KMS-11 (cell line): ENCODE data around the gene FADS2.

Source experiments
- H2AFZ ChIP-seq: fragments of 200-600 bp; sonication (generic); 2 replicates; pipeline ENCODE4 v1.6.1; 2016; ENCODE audit warnings: antibody characterized with exemption, mixed run types, low read depth
- H3K27ac ChIP-seq: fragments of 200-600 bp; sonication (generic); 2 replicates; pipeline ENCODE4 v1.6.1; 2016; ENCODE audit warnings: mild to moderate bottlenecking, mixed run types
- H3K27me3 ChIP-seq: fragments of 200-600 bp; sonication (generic); 2 replicates; pipeline ENCODE4 v1.6.1; 2017; ENCODE audit warnings: mild to moderate bottlenecking, low read depth, mixed run types, moderate library complexity; ENCODE audit not compliant: insufficient read depth
- H3K36me3 ChIP-seq: fragments of 200-600 bp; sonication (generic); 2 replicates; pipeline ENCODE4 v1.6.1; 2017; ENCODE audit warnings: mild to moderate bottlenecking, mixed run types; ENCODE audit not compliant: insufficient read depth
- H3K4me1 ChIP-seq: fragments of 200-600 bp; sonication (generic); 2 replicates; pipeline ENCODE4 v1.6.1; 2016; ENCODE audit warnings: mild to moderate bottlenecking, low read depth, mixed run types; ENCODE audit not compliant: poor library complexity, severe bottlenecking
- H3K4me2 ChIP-seq: fragments of 200-600 bp; sonication (generic); 2 replicates; pipeline ENCODE4 v1.7.0; 2016; ENCODE audit warnings: mild to moderate bottlenecking, mixed run types
- H3K4me3 ChIP-seq: fragments of 200-600 bp; sonication (generic); IDR thresholded peaks from 2 replicates; pipeline ENCODE4 v1.6.1; 2017; ENCODE audit warnings: low read depth, low read length, mixed read lengths; ENCODE audit not compliant: insufficient read depth
- H3K79me2 ChIP-seq: fragments of 200-600 bp; sonication (generic); 2 replicates; pipeline ENCODE4 v1.6.1; 2016; ENCODE audit warnings: low read depth, mixed run types; ENCODE audit not compliant: insufficient read depth
- H3K9ac ChIP-seq: fragments of 200-600 bp; sonication (generic); 2 replicates; pipeline ENCODE4 v1.6.1; 2016; ENCODE audit warnings: mild to moderate bottlenecking, mixed run types
- H4K20me1 ChIP-seq: fragments of 200-600 bp; sonication (generic); 2 replicates; pipeline ENCODE4 v1.6.1; 2016; ENCODE audit warnings: mild to moderate bottlenecking, mixed run types; ENCODE audit not compliant: insufficient read depth
- TF ChIP-seq, protein P1 (sequence below): fragments of 200-600 bp; sonication (generic); conservative IDR thresholded peaks from 2 replicates; pipeline ENCODE4 v1.6.1; 2017; ENCODE audit warnings: low read depth, mild to moderate bottlenecking, antibody characterized with exemption, low read length, moderate library complexity, mixed read lengths

The FADS2 gene

DNA sequence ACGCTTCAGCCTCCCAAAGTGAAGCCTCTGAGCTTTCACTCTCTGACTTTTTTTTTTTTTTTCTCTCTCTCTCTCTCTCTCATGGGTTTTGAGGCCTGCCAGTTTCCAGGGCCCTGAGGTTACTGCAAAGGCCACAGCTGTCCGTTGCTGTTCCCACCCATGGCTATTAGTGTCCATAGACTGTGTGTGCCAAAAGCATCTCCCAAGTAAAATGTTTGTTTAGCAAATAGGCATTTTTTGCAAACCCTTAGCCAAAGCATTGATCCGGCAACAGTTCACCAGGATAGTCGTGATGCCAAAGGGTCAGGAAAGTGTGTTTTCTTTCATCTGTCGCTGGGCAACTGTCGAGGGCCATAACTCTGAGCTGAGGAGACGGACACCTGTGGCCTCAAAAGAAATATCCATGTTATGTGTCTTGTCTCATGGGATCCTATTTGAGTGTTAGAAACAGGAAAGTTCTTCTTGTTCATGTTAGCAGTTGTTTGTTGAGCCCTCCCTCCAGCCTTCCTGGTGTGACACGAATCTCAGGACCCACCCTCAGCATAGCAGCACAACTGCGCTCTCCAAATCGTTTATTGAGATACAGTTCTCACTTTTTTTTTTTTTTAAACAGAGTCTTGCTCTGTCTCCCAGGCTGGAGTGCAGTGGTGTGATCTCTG is 18.4 kb downstream of the FADS2 start:
- TF ChIP-seq, protein P1, sequence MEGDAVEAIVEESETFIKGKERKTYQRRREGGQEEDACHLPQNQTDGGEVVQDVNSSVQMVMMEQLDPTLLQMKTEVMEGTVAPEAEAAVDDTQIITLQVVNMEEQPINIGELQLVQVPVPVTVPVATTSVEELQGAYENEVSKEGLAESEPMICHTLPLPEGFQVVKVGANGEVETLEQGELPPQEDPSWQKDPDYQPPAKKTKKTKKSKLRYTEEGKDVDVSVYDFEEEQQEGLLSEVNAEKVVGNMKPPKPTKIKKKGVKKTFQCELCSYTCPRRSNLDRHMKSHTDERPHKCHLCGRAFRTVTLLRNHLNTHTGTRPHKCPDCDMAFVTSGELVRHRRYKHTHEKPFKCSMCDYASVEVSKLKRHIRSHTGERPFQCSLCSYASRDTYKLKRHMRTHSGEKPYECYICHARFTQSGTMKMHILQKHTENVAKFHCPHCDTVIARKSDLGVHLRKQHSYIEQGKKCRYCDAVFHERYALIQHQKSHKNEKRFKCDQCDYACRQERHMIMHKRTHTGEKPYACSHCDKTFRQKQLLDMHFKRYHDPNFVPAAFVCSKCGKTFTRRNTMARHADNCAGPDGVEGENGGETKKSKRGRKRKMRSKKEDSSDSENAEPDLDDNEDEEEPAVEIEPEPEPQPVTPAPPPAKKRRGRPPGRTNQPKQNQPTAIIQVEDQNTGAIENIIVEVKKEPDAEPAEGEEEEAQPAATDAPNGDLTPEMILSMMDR, result no peak
- no peak overlapping the region for H3K27ac ChIP-seq
- H2AFZ ChIP-seq, result no peak overlapping the region
- no peaks in the 10 kb centered on the region for H3K79me2 ChIP-seq
- H3K36me3 ChIP-seq, result no peaks in the 10 kb centered on the region
- H3K9ac ChIP-seq, result no peak overlapping the region
- H4K20me1 ChIP-seq, result no peaks in the 10 kb centered on the region
- H3K4me1 ChIP-seq, result no peaks in the 10 kb centered on the region
- H3K27me3 ChIP-seq, result no peaks in the 10 kb centered on the region
- H3K4me2 ChIP-seq, result no peak overlapping the region
- H3K4me3 ChIP-seq, result no peak overlapping the region

DNA sequence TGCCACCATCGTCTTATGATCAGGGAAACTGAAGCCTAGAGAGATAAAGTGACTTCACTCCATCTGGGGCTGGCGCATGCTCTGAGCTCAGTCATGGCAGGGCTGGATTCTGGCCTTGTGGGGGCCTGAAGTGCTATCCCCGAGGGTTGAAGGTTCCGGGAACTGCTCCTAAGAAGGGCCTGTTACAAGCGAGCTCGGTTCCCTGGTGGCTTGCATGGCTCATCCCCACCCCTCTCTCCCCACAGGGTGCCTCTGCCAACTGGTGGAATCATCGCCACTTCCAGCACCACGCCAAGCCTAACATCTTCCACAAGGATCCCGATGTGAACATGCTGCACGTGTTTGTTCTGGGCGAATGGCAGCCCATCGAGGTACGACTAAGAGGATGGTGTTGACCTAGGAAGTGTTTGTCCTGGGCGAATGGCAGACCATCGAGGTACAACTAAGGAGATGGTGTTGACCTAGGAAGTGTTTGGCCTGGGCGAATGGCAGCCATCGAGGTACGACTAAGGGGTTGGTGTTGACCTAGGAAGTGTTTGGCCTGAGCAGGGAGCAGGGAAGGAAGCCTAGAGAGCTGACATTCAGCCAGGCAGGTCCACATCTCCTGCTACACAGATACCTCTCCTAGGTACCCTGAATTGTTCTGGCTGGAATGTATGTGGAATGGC is 19.9 kb downstream of the FADS2 start:
- H3K27me3 ChIP-seq, result no peaks in the 10 kb centered on the region
- H3K36me3 ChIP-seq, result no peaks in the 10 kb centered on the region

DNA sequence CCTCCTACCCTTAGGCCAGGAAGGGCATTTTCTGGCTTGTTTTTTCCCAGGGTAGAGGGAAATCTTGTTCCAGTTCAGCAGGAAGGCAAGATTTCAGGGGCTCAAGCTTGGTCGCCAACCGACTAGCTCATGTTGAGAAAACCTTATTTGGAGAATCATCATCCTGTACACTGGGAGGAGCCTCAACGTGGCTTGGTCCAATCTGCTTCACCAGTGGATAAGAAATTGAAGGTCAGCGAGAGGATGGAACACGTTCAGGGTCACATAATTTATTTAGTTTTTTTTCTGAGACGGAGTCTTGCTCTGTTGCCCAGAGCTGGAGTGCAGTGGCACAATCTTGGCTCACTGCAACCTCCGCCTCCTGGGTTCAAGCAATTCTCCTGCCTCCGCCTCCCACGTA is 20.5 kb downstream of the FADS2 start:
- no peaks in the 10 kb centered on the region for H4K20me1 ChIP-seq
- no peak overlapping the region for H3K9ac ChIP-seq
- no peak overlapping the region for H3K4me2 ChIP-seq
- H3K36me3 ChIP-seq, result no peaks in the 10 kb centered on the region
- H3K4me1 ChIP-seq, result no peaks in the 10 kb centered on the region
- H3K27me3 ChIP-seq, result no peaks in the 10 kb centered on the region
- no peaks in the 10 kb centered on the region for H3K79me2 ChIP-seq
- H3K4me3 ChIP-seq, result no peak overlapping the region
- H2AFZ ChIP-seq, result no peak overlapping the region
- TF ChIP-seq, protein P1, result no peak
- no peak overlapping the region for H3K27ac ChIP-seq

More for the DNA sequence above, 19.9 kb downstream of the FADS2 start:
- no peak overlapping the region for H3K27ac ChIP-seq
- no peak overlapping the region for H2AFZ ChIP-seq
- TF ChIP-seq, protein P1, result no peak
- no peak overlapping the region for H3K4me2 ChIP-seq
- H3K4me3 ChIP-seq, result no peak overlapping the region
- H3K79me2 ChIP-seq, result no peaks in the 10 kb centered on the region
- no peaks in the 10 kb centered on the region for H4K20me1 ChIP-seq
- H3K9ac ChIP-seq, result no peak overlapping the region
- H3K4me1 ChIP-seq, result no peaks in the 10 kb centered on the region

DNA sequence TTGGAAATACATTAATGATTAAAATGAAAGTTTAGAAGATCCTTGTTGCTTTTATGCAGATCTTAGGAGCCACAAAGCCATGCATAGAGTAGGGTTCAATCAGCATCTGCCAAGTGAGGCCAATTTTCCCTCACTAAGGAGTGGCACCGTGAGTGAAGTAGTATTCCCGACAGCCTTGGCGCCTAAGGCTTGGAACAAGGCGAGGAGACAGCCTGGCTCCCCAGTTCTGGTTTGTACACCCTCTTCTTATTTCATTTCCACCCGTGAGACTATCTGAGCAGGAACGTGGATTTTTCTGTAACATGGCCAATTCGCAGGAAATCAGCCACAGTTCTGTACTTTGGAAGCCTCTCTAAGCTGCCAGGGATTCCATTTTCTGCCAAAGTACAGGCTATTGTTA is 22.6 kb downstream of the FADS2 start:
- Histone ChIP-seq H3K4me1 (no peaks in the 10 kb centered on the region), H3K9ac (no peak overlapping the region), H4K20me1 (no peaks in the 10 kb centered on the region), H2AFZ (no peak overlapping the region), H3K27me3 (no peaks in the 10 kb centered on the region), H3K4me3 (no peak overlapping the region), H3K79me2 (no peaks in the 10 kb centered on the region), H3K36me3 (no peaks in the 10 kb centered on the region), H3K27ac (no peak overlapping the region), H3K4me2 (no peak overlapping the region)
- TF ChIP-seq, protein P1, result no peak
